HG03460 (cell line): ENCODE data around the gene NUP98.
"Not testable (repeated sequence)": the region's sequence is repeated elsewhere in the genome, so short reads cannot be mapped to it uniquely, and the experiment has no call there.

Source experiments
- ATAC-seq: cut with Tn5 transposase; IDR thresholded peaks from one replicate; pipeline ENCODE4 v1.9.1; 2021; ENCODE audit not compliant: unreplicated experiment

NUP98 gene

DNA sequence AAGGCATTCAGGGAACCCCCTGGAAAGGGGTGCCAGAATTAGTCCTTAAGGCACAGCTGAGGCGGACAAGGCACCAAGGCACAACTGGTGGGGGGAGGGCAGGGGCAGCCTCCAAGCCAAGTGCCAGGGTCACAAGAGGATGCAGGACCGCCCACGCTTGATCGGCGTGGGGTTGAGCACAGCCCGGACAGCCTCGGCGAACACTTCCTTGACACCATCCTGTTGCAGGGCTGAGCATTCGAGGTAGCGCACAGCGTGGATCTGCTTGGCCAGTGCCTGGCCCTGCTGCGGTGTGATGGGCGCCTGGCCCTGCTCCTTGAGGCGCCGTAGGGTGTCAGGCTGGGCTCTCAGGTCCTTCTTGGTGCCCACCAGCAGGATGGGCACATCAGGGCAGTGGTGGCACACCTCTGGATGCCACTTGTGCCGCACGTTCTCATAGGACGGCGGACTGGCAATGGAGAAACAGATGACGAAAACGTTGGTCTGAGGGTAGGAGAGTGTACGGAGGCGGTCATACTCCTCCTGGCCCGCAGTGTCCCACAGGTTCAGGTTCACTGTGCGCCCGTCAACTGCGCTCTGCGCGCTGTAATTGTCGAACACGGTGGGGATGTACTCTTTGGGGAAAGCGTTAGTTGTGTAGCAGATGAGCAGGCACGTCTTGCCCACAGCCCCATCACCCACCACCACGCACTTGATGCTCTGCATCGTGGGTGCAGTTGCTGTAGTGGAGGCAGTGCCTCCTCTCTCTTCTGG, 30.3 kb upstream of the NUP98 start:
- ATAC-seq: no peak

DNA sequence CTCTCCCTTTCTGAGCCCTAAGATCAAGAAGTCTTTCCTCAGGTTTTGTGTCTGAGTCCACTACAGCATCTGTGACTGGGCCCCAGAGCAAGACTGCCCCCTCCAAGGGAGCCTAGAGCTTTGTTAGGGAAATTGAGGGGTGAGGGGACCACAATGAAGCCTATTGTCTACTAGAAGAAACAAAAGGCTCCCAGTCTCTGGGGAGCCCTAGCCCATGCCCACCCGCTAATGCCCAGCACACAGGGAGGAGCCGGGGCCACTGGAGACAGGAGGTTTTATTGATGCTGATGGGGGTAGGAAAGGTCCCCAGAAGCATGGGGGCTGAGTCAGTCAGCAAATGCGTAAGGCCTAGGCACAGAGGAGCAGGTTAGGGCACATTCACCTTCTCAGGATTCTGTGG, 29.4 kb upstream of the NUP98 start:
- no peak for ATAC-seq

DNA sequence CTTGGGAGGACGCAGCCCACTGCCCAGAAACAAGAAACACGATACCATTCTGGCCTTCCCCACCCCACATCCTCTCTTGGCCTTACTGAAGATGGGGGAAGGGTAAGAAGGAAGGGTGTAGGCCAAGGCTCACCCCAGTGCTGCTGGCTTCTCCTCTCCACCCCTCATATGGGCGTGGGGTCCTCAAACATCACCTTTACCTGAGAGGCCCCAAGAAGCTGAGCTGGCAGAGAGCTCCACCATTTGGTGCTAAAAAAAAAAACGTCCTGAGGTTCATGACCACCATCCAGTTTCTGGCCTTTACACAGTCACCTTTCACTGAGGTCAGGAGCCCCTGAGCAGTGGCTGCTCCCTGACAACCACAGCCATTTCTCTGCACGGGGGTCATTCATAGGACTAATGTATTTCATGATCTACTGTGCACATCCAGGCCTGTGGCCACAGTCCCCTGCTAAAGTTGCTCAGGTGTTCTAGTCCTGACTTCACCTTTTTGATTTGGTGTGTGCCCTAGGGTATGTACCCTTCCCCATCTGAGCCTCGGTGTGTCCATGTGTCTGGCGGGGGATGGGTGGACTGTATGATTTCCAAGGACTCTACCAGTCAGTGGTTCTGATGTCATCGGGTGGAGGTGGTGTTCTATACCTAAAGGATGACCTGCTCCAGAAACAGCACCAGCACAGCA, 28.3 kb upstream of the NUP98 start:
- no peak for ATAC-seq

DNA sequence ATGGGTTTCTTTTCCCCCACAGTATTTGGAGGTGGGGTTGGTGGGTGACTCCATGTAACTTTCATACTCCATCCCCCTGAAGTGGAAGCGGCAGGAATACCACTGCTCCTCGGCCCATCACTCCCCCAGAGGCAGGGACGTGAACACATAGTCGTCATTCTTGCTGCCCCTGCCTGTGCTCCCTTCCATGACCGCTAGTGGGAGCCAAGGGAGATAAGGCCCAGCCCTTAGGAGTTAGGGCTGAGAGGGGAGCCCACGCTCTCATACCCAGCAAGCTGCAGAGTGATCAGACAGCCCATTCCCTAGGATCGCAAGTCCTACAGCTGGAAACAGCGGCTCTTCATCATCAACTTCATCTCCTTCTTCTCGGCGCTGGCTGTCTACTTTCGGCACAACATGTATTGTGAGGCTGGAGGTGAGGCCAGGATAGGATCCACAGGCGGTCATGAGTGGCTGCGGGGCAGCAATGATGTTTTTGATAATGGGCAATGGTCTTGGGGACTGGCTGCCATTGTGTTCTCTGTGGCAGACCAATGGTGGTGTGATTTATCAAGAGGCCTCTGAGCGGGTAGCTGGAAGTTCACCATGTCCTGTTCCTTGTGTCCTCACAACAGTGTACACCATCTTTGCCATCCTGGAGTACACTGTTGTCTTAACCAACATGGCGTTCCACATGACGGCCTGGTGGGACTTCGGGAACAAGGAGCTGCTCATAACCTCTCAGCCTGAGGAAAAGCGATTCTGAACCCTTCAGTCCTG, 27.5 kb upstream of the NUP98 start:
- ATAC-seq: peak; percentile 79

DNA sequence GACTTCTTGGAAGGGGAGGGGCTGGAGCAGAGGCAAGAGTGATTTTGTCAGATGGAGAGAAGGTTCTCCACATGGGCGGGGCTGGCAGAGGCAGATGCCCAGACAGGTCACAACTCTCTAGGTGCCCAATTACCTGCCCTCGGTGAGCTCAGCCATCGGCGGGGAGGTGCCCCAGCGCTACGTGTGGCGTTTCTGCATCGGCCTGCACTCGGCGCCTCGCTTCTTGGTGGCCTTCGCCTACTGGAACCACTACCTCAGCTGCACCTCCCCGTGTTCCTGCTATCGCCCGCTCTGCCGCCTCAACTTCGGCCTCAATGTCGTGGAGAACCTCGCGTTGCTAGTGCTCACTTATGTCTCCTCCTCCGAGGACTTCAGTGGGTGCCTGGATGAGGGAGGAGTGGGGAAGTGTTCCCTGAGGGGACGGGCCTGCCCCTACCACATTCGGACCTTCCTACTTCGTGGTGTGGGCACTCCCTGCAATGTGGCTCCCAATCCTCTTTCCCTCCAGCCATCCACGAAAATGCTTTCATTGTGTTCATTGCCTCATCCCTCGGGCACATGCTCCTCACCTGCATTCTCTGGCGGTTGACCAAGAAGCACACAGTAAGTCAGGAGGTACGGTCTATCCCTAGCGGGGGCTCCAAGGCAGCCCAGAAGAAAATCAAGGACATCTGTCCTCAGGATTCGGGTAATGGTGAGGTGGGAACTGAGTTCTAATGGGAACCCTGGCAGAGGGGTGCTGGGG, 26.6 kb upstream of the NUP98 start:
- ATAC-seq: no peak

DNA sequence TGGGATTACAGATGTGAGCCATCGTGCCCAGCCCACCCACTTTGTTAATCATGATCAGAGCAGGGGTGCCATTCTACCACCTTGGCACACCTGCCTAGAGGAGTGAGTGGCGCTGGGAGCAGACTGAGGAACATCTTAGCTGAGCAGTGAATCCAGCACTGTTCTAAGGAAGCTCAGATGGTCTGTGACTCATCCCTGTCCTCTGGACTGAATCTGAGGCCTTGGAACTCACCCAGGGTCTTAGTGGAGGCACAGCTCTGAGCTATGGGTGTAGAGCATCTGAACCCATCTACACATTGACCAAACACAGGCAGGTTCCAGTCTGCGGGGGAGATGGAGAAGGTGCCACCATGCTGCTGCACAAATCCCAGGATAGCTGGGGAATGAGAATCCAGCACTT, 25.9 kb upstream of the NUP98 start:
- no peak for ATAC-seq

DNA sequence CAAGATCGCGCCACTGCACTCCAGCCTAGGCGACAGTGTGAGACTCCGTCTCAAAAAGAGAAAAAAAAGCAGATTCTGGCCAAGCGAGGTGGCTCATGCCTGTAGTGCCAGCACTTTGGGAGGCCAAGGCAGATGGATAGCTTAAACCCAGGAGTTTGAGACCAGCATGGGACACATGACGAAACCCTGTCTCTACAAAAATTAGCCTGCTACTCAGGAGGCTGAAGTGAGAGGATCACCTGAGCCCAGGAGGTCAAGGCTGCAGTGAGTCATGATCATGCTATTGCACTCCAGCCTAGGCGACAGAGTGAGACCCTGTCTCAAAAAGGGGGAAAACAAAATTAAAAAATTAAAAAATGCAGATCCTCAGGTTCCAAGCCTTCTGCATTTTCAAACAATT, 25.0 kb upstream of the NUP98 start:
- ATAC-seq: no peak

DNA sequence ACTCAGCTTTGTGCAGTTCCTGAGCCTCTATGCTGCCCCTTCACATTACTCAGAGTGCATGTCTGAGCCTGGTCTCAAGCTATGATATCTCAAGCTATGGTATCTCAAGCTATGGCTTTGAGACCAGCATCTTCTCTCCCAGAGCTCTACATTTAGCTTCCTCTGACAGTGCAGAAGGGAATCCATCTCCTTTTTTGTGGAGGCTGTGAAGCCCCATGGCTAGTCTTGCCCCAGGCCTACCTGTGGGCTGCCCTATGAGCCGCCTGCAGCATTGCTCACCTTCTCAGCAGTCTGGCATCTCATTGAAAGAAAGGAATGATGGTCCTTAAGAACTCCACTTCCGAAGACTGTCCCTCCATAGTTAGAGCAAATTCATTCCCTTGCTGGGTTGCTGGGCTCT, 23.6 kb upstream of the NUP98 start:
- ATAC-seq: no peak

DNA sequence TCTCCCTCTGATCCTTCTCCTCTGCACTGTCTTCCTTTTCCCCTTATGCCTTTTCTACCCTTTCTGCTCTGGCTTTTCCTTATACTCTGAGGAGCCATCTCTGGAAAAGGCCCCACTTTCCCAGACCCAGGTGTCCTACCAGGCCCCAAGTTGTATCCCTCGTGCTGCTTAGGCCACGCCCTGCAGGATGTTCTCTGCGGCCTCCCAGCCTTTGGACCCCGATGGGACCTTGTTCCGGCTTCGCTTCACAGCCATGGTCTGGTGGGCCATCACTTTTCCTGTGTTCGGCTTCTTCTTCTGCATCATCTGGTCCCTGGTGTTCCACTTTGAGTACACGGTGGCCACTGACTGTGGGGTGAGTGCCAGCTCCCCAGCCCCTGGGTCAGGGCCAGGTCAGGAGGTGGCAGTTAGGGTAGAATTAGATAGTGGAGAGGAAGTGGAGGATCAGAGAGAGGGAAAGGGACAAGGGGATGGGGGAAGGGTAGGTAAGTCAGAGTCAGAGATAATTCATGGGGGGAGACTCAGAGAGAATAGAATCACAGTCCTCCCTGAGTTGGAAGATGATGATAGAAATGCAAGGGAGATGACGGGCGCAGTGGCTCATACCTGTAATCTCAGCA, 19.9 kb upstream of the NUP98 start:
- no peak for ATAC-seq

DNA sequence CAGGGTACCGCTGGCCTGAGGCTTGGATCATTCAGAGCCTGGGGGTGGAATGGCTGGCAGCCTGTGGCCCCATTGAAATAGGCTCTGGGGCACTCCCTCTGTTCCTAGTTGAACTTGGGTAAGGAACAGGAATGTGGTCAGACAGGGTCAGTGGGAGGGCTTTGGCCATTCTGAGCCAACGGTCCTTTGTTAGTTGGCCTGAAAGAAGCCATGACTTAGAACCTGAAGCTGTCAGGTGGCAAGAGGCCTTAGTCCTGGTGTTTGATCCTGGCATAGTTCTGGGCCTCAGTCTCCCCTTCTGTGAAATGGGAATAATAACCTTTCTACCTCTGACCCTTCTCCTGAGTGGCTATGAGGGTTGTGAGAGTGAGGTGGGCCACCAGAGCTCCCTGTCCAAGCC, 19.3 kb upstream of the NUP98 start:
- no peak for ATAC-seq

DNA sequence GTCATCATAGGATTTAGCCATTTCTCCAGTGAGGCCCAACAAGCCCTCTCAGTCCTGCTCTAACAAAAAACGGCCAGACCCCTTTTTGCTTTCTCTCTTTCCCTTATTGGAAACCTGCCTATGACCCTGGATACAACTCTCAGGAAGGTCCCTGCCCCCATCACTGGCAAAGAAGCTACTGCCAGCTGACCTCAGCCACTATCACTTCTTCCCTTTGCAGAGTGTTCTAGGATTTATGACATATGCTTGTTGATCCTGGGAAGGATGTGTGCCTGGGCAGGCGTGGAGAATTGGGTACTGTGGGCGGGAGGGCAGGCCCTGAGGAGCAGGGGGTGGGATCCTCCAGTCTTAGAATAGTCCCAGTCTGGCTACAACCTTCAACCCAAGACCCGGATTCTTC, 18.5 kb upstream of the NUP98 start:
- ATAC-seq: no peak

DNA sequence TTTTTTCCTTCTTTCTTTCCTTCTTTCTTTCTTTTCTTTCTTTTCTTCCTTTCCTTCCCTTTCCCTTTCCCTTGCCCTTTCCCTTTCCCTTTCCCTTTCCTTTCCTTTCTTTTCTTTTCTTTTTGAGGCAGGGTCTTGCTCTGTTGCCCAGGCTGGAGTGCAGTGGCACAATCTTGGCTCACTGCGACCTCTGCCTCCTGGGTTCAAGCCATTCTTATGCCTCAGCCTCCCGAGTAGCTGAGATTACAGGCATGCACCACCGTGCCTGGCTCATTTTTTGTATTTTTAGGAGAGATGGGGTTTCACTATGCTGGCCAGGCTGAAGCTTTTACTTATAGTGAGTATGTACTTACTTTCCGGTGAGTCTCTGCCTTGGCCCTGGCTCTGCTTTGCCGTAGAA, 17.5 kb upstream of the NUP98 start:
- ATAC-seq: not testable (repeated sequence)

DNA sequence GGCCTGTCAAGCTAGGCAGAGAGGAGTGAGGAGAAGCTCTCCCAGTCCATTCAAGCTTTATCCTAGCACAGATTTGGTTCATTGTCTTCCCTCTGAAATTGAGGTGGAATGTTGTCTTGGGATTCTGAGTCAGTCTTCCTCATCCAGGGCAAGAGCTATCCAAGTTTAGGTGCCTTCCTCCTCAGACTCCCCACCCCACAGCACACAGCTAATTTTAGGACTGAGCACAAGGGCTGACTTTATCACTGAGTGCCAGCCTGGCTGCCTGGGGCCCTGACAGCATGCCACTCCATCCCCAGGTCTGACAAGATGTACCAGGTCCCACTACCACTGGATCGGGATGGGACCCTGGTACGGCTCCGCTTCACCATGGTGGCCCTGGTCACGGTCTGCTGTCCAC, 13.6 kb upstream of the NUP98 start:
- ATAC-seq: no peak

DNA sequence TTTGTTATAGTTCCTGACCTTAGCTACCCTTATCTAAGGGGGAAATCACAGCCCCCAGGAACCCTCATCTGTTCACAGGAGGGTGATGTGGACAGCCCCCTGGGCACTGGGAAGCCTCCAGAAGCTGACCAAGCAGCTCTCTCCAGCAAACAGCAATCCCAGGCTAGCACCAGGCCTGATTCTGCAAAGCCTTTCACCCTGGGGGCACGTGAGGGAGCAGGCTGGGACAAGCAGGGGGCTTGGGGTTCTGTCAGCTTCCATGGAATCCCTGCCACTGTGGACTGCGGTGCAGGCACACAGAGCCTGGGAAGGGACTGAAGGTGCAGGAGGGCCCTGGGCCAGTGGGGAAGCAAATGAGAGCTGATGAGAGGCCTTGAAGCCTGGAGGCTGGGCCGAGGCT, 13.1 kb upstream of the NUP98 start:
- no peak for ATAC-seq

DNA sequence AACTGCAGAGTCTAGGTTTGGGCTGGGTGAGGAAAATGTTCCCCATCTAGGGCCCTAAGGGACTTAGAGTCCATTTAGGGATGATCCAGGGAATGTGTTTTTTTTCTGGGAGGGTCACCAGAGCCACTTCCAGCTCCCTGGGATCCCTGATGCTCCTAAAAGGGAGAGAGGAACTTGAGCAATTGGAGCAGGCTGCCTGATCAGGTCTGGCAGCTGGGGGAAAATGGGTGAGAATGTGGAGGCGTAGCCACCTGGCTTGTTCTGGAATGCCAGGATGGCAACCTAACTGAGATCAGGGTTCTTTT, 12.2 kb upstream of the NUP98 start:
- ATAC-seq: no peak

DNA sequence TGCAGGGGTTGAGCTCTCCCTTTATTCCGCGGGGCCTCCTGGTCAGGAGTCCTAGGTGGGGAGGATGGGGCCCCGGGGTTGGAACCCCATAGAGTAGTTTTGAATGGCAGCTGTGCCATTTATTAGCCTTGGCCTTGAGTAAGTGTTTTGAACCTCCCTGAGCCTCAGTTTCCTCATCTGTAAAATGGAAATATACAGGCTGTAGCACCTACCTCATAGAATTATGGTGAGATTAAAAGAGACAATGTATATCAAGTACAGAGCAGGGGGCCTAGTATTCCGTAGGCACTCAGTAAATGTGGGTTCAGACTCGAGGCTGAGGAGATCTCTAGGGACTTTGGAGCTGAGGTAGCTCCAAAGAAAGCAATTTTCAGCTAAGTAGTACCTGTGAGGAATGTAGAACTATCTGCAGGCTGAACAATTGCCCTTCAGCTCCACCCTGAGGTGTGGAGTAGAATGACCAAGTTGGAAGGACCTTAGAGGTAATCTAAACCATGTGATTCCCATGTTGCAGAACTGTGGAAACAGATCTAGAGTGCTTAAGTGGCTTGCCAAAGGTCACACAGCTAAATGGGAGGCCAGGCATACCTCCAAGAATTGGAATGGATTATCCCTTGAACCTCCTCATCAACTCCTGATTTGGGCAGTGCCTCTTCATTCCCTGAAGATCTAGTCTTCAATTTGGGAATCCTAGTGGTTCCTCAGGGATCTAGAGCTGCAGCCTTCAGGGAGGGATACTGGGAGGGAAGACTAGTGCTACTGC, 11.7 kb upstream of the NUP98 start:
- peak; percentile 78 for ATAC-seq

DNA sequence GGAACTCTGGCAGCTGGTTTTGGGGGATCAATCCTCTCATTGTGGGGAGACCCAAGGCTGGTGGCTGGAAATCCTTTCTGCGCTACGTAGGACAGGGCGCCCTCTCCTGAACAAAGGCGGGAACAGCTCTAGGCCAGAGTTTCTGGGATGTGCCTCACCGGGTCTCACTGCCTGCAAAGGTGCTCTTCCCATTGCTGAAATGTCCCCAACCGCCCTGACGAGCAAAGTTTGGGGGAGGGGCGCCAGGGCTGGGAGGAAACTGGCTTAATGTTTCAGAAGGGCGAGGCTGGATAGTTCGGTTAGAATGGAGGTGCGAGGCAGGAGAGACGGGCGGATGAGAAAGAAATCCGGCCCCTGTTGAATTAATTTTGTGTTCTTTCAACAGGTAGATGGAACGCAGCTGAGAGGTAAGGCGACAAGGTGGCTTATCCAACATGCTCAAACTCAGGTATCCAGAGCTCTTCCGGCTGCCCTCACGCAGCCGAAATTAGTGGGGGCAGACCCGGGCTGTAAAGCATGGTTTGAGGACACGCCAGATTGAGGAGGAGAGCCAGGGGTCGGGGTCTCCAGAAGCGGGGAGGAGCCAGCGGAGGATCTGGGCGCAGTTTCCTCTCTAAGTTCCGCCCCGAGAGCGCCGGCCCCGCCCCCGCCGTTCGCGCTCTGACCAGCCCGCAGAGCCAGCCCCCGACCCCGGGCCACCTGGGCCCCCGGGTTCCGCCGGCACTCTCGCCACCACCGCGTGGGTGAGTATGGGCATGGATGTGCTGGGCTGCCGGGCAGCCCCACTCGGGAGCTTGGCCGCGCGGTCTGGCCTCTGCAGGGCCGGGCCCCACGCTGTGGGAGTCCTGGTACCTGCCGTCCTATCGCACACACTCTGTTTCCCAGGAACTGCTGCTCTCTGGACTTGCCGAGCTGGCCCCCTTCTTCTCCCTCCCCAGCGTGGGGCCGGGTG, 10.8 kb upstream of the NUP98 start, which contains the start of gene PGAP2:
PGAP2 (plus strand) TSS at position 652 of the 952 bp plus-strand sequence. CDS start 2,700 bp downstream, outside the sequence.
- peak; percentile 68 for ATAC-seq

DNA sequence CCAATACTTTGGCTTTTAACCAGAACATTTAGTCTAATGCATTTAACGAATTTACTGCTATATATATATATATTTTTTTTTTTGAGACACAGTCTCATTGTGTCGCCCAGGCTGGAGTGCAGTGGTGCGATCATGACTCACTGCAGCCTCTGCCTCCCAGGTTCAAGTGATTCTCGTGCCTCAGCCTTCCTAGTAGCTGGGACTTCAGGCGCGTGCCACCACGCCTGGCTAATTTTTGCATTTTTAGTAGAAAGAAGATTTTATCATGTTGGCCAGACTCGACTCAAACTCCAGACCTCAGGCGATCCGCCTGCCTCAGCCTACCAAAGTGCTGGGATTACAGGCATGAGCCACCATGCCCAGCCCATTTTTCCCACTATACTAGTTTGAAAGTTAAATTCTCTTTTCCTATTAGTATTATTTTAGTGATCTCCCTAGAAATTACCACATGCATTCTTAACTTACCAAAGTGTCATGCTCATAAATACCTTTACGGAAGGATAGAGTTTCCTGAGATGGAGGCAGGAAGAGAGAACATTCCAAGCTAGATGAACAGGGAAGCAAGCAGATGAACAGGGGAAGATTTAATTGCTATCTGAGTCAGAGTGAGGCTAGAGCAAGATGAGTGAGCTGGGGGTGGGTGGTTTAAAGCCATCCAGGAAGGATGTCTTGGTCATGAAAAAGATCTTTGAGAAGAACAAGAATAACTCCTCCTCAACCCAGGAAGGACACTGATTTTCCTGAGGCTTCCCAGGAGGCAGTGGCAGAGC, 6.6 kb upstream of the NUP98 start:
- ATAC-seq: no peak
